HG02970 (cell line): ENCODE results near the gene THAP3.
"Not testable (repeated sequence)": the region's sequence is repeated elsewhere in the genome, so short reads cannot be mapped to it uniquely, and the experiment has no call there.

ENCODE experiments used
- ATAC-seq: cut with Tn5 transposase; IDR thresholded peaks from one replicate; pipeline ENCODE4 v1.9.1; 2021; ENCODE audit warnings: mild to moderate bottlenecking, moderate library complexity, moderate number of reproducible peaks; ENCODE audit not compliant: unreplicated experiment, low FRiP score

THAP3 gene

GRCh38 chr1:6632588-6633514 lies 8.2 kb downstream of the THAP3 start:
- ATAC-seq = no peak

GRCh38 chr1:6634371-6635052 lies 9.8 kb downstream of the THAP3 start:
- ATAC-seq = no peak

DNA sequence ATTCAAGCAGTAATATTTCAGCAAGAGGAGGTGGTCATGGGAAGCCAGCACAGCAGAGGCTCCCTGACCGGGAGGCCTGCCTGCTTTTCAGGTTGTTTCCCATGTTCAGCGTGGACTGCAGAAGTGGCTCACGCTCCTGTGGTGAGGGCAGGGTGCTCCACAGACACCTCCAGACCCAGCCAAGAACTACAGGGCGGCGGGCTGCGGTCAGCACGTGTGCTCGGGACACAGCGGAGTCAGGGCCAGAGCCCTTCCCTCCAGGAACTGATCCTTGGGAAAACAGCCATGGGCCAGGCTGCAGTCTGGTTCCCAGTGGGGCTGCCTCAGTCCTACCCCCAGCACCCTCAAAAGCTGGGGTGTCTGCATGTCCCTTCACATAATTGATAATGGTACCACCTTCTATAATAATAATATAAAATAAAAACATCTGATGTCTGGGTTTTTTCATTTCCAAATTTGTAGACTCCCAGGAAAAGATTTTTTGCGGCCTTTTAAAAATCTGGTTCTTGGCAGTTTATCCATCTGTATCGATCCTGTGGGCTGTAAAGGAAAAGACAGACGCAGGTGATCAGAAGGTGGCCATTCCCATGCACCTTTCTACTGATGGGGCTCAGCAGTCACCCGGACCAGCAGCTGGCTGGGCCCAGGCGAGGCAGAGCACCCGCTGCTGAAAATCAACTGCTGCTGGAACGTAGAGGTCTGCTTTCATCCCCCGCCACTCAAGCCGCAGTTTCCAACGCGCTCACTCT lies 10.7 kb downstream of the THAP3 start:
- no peak for ATAC-seq

GRCh38 chr1:6635910-6636760 lies 11.5 kb downstream of the THAP3 start:
- no peak for ATAC-seq

GRCh38 chr1:6636778-6637177 lies 12.1 kb downstream of the THAP3 start:
- not testable (repeated sequence) for ATAC-seq

- no peak for ATAC-seq
Observed at GRCh38 chr1:6637770-6638169, 13.1 kb downstream of the THAP3 start.

GRCh38 chr1:6638226-6638625 lies 13.6 kb downstream of the THAP3 start:
- ATAC-seq = no peak

- ATAC-seq = not testable (repeated sequence)
Observed at GRCh38 chr1:6640867-6641266, 16.2 kb downstream of the THAP3 start.

DNA sequence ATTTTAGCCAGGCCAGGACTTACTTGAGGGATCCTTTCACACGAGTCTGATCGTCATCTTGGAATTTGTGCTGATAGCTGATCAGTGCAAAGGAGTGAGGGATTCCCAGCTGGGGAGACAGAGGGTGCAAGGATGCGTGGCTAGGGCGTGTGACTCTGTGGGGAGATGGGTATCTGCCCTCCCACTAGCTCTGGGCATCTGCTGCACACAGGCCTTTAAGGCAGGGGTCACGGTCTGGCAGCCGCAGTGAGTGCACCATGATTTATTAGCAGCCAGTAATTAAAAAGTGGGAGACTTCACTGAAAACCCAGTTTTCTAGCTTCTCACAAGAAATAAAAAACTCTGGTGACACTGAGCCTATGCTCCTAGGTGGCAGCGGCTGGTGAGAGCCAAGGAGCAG lies 20.4 kb downstream of the THAP3 start:
- ATAC-seq = no peak

DNA sequence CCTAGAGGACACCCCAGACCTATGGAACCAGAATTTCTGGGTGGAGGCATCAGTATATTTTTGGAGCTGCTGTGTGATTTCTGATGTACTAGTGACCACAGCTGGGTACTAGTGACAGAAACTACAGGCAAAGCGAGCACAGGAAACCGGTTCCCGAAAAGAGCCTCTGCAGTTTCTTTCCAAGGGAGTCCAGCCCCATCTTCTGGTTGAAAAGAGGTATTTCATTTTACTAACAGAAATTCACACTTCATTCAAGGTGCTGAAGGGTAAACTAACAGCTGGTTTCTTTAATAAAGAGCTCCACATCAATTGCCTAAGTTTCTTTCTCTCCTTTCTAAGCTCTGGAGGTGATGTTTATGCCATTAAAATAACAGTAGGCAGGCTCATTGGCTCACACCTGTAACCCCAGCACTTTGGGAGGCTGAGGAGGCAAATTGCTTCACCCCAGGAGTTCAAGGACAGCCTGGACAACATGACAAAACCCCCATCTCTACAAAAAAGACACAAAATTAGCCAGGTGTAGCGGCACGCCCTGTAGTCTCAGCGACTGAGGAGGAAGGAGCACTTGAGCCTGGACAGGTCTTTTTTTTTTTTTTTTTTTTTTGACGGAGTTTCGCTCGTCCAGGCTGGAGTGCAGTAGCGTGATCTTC lies 22.0 kb downstream of the THAP3 start:
- no peak for ATAC-seq

GRCh38 chr1:6648556-6648955 lies 23.9 kb downstream of the THAP3 start:
- no peak for ATAC-seq

DNA sequence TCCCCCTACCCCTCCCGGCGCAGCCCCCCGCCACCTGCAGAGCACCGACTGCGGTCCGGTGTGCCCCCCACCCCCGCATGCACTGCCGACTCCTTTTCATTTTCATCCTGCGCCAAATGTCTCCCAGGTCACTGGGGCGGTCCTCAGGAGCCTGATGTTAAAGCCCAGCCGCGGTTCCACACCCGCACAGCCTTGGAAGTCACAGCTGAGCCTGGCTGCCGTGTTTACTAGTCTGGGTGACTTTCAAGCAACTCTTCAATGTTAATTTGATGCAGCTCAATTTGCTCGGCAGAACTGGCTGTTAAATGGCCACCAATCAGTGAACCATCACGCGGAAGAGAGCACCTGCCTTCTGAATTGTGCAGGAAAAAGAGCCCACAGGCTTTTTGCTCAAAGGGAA lies 27.2 kb downstream of the THAP3 start:
- ATAC-seq = no peak

GRCh38 chr1:6652986-6653385 lies 28.3 kb downstream of the THAP3 start:
- no peak for ATAC-seq

DNA sequence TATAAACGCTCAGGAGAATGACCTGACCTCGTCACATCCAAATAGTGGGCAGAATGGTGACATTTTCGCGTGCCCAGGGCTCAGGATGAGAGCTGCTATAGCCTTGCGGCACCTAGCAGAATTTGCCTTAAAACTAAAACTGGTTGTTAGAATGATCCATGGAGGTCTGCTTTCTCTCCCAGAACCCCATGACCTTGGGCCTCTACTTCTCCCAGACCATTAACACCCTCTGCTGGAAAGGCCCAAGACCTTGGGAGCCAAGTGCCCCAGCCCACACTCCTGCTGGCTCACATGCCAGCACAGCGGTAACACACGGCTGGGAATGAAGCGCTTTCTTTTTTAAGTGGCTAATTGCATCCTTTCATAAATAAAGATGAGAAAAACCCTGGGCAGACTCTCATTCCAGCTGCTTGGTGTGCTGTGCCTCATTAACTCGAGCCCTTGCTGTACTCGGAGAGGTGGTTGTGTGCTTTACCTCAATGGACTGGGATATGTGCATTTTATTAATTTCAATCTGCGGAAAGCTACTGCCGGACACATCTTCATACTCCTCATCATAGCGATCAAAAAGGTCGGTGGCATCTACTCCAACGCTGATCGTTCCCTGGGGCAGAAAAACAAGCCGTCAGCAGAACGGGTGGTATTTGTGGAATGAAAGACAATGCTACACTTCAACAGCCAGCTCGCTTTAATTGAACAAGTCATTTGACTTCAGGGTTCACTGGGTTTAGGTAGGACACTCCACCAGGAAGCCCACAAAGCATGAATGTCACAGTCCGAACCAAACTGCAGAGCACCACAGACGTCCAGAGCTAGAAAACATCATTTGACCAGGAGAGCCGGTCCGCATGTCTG lies 29.0 kb downstream of the THAP3 start:
- no peak for ATAC-seq

DNA sequence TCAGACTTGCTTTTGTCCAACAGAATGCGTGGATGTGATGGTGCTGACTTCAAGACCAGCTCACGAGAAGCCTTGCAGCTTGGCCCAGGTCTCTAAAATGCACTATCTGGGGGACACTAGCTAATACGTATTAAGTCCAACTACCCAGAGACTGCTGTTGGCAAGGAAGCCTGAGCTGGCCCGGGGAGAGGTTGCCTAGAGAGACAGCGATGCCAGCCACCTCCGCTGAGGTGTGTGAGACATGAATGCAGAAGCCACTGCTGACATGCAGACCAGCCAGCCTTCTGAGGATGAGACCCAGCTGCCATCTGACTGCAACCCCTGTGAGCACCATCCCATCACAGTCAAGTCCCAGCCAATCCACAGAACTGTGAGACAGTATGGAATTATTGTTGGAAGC lies 32.5 kb downstream of the THAP3 start:
- ATAC-seq = no peak

GRCh38 chr1:6658359-6659060 lies 33.8 kb downstream of the THAP3 start:
- ATAC-seq = no peak

GRCh38 chr1:6660415-6661049 lies 35.9 kb downstream of the THAP3 start:
- no peak for ATAC-seq

- ATAC-seq = not testable (repeated sequence)
Observed at GRCh38 chr1:6662468-6662867, 37.8 kb downstream of the THAP3 start.
